ENCODE data around the gene AKAP10. TPM values are rescaled to one million over a fixed set of nuclear protein-coding genes. Genes with fewer than 3 reads are reported as not detected.

Gene AKAP10
- total and polyA plus RNA-seq, 2 of the 8 experiments (the other 6 are each of a cell fraction or from before 2014, with no cell fraction given) = 13.3 to 27.0 TPM

- H4K20me1 ChIP-seq (replicated peaks in 1 of 2; ENCODE audit: control insufficient read depth in 1 of 2, insufficient read depth in 2 of 2, low read length in 2 of 2) = peaks cover 0 to 1% of the 10 kb centered on the region in 2 experiments
- no peaks in the 10 kb centered on the region for H3K79me2 ChIP-seq (ENCODE audit: control insufficient read depth in 1 of 2, insufficient read depth in 2 of 2, low read length in 2 of 2)
- no peaks in the 10 kb centered on the region for H3K27me3 ChIP-seq (replicated peaks in 1 of 4; ENCODE audit: control insufficient read depth in 3 of 4, extremely low read depth in 1 of 4, insufficient read depth in 3 of 4, low read length in 3 of 4)
- H3K56ac ChIP-seq (replicated peaks; ENCODE audit: insufficient read length, low read depth, low read length) = no peak overlapping the region
- H3K4me1 ChIP-seq (replicated peaks in 1 of 4; ENCODE audit: control insufficient read depth in 3 of 4, insufficient read depth in 4 of 4, low read length in 3 of 4) = no peaks in the 10 kb centered on the region
- H3K27ac ChIP-seq (ENCODE audit: low read depth, low read length) = no peak overlapping the region
- H4K5ac ChIP-seq (ENCODE audit: insufficient read length, low read depth, low read length) = no peak overlapping the region
- no peak overlapping the region for H2AK5ac ChIP-seq (ENCODE audit: low read depth, low read length)
- H3K36me3 ChIP-seq (ENCODE audit: control insufficient read depth in 2 of 4, insufficient read depth in 4 of 4, low read length in 3 of 4) = peaks cover 8 to 56% (median 41%) of the 10 kb centered on the region in 4 experiments
- H3K9me3 ChIP-seq (ENCODE audit: insufficient read depth in 2 of 2, low read depth in 1 of 2, low read length in 1 of 2) = no peaks in the 10 kb centered on the region
- WGBS, 2 experiments (ENCODE audit: extremely low coverage in 1 of 2, insufficient coverage in 1 of 2, insufficient read length in 1 of 2, insufficient replicate concordance in 2 of 2, low coverage in 1 of 2, low lambda C conversion rate in 2 of 2, missing lambda C conversion rate in 1 of 2) = 86% methylated on average over 5 of the region's 5 CpGs; no CpG with 5 or more reads in 1 of the 2 experiments
- no peak overlapping the region for H2BK5ac ChIP-seq (ENCODE audit: low read depth, low read length)
- no peak overlapping the region for H3K4ac ChIP-seq (replicated peaks; ENCODE audit: insufficient read length, low read depth, low read length)
- no peak overlapping the region for H3K4me3 ChIP-seq (ENCODE audit: extremely low read depth in 1 of 4, insufficient read depth in 2 of 4, low read depth in 3 of 4, low read length in 4 of 4)
- no peak overlapping the region for H3K23ac ChIP-seq (ENCODE audit: insufficient read length)
- H3K23me2 ChIP-seq (ENCODE audit: low read depth, low read length) = no peaks in the 10 kb centered on the region
- CTCF ChIA-PET (ENCODE audit: partially characterized antibody) = no interaction called here
- H2BK20ac ChIP-seq (ENCODE audit: low read length) = no peak overlapping the region
- DNase-seq (ENCODE audit: low read depth in 1 of 2, low spot score in 2 of 2) (no peak), FAIRE-seq (no peak)
- H2BK15ac ChIP-seq (ENCODE audit: low read length) = no peak overlapping the region
- no peak overlapping the region for H3K18ac ChIP-seq (ENCODE audit: extremely low read depth, low read length)
- H4K91ac ChIP-seq (replicated peaks; ENCODE audit: insufficient read length, low read length) = no peak overlapping the region
- POLR2A ChIA-PET (ENCODE audit: partially characterized antibody) = no interaction called here
- H3K4me2 ChIP-seq (ENCODE audit: insufficient read depth in 1 of 2, low read depth in 2 of 2, low read length in 2 of 2) = no peak overlapping the region
- no peak overlapping the region for H2AFZ ChIP-seq (ENCODE audit: low read length)
- H3K9ac ChIP-seq (replicated peaks in 1 of 4; ENCODE audit: extremely low read depth in 1 of 4, low read depth in 3 of 4, low read length in 3 of 4) = no peak overlapping the region
- H2BK12ac ChIP-seq (ENCODE audit: low read depth, low read length) = no peak overlapping the region
- no peak overlapping the region for H4K8ac ChIP-seq (ENCODE audit: extremely low read depth, insufficient read depth, low read length)
- H3K79me1 ChIP-seq (ENCODE audit: low read depth, low read length) = no peaks in the 10 kb centered on the region
- H3K14ac ChIP-seq (ENCODE audit: insufficient read length) = no peak overlapping the region
- H2BK120ac ChIP-seq (replicated peaks; ENCODE audit: low read depth, low read length) = no peak overlapping the region
- TF ChIP-seq NRF1 (IDR thresholded peaks at IDR 0.05; ENCODE audit: low read depth, low read length) (no peak), TEAD4 (IDR thresholded peaks at IDR 0.05; ENCODE audit: low read depth, low read length) (no peak), GABPA (IDR thresholded peaks at IDR 0.05; ENCODE audit: borderline replicate concordance, insufficient read depth, low read length) (no peak), BCL11A (IDR thresholded peaks at IDR 0.05; ENCODE audit: low read depth in 2 of 2, low read length in 2 of 2) (no peak), KDM1A (IDR thresholded peaks at IDR 0.05; ENCODE audit: borderline replicate concordance, low read length) (no peak), SIN3A (conservative IDR thresholded peaks at IDR 0.05 in 1 of 2, IDR thresholded peaks at IDR 0.05 in 1 of 2; ENCODE audit: low read depth in 1 of 2, low read length in 2 of 2) (no peak), NANOG (IDR thresholded peaks at IDR 0.05; ENCODE audit: insufficient read depth, low read depth, low read length, poor library complexity, severe bottlenecking) (no peak), HDAC6 (IDR thresholded peaks at IDR 0.05; ENCODE audit: low read depth, low read length) (no peak), CEBPB (IDR thresholded peaks at IDR 0.05; ENCODE audit: low read depth, low read length) (no peak), CTBP2 (IDR thresholded peaks at IDR 0.05; ENCODE audit: borderline replicate concordance, insufficient read depth, insufficient read length, low read length) (no peak), SRF (IDR thresholded peaks at IDR 0.05; ENCODE audit: low read depth, low read length) (no peak), RBBP5 (IDR thresholded peaks at IDR 0.05; ENCODE audit: borderline replicate concordance, low read depth, low read length) (no peak), TAF1 (IDR thresholded peaks at IDR 0.05; ENCODE audit: low read depth, low read length) (no peak), KDM4A (IDR thresholded peaks at IDR 0.05; ENCODE audit: low read depth, low read length, severe bottlenecking) (no peak), EZH2 (IDR thresholded peaks at IDR 0.05; ENCODE audit: low read depth, low read length, severe bottlenecking) (no peak)
These were observed 72.7 kb downstream of the AKAP10 start for GRCh38 chr17:19904924-19905323.

Measured in H1 (cell line).